HCT116 (cell line): ENCODE results near the gene ZBTB16. TPM values are rescaled to one million over a fixed set of nuclear protein-coding genes. Genes with fewer than 3 reads are reported as not detected.

Experiments used
- ATAC-seq: fragments of 200-7000 bp; cut with Tn5 transposase; 2 replicates; pipeline ENCODE4 v1.9.1; 2020; ENCODE audit warnings: mild to moderate bottlenecking, moderate library complexity
- BruUV-seq: library from RNA; stranded (reverse); fragments of 400-500 nt; replicated peaks from 2 replicates; lab custom pipeline; 2021; lab: Mats Ljungman, UMichigan
- CTCF ChIA-PET: fragments of 300-600 bp; sonication (Branson Sonifier 250); formaldehyde crosslinking; loops from one replicate; lab custom pipeline; 2021; ENCODE audit warnings: antibody characterized with exemption; lab: Charles Lee
- POLR2A ChIA-PET: fragments of 300-600, 350-600 bp; sonication (Branson Sonifier 250); formaldehyde crosslinking; loops from one replicate; lab custom pipeline; 2021; ENCODE audit warnings: antibody characterized with exemption; lab: Charles Lee
- RAD21 ChIA-PET, 2 experiments: fragments of 300-600 bp; sonication (Branson Sonifier 250); formaldehyde crosslinking; loops; one replicate each; lab custom pipeline; 2023; ENCODE audit warnings: low total read pairs in 2 of 2; ENCODE audit not compliant: uncharacterized antibody in 2 of 2, unreplicated experiment in 2 of 2, low non-redundant PET in 1 of 2; lab: Charles Lee
- DNase-seq: peaks from one replicate; pipeline ENCODE4 v3.0.0-alpha.2; 2010; ENCODE audit warnings: low read depth, low spot score
- H2AFZ ChIP-seq: fragments of 200-600 bp; shearing (Covaris generic), sonication (generic); 2 replicates; pipeline ENCODE4 v1.6.1; 2017; ENCODE audit warnings: low read depth, mixed run types, mixed read lengths, antibody characterized with exemption, low read length; ENCODE audit not compliant: poor library complexity, severe bottlenecking
- H3K27ac ChIP-seq: 2 replicates; pipeline ENCODE4 v1.5.1; 2012; ENCODE audit warnings: low read depth, low read length
- H3K27me3 ChIP-seq: fragments of 200-600 bp; sonication (generic); 2 replicates; pipeline ENCODE4 v1.6.1; 2016; ENCODE audit warnings: mixed run types, low read length, mixed read lengths; ENCODE audit not compliant: insufficient read depth
- H3K36me3 ChIP-seq, 2 experiments: fragments of 200-500 bp in 1 of 2; fragments of 200-600 bp in 1 of 2; sonication (Bioruptor generic) in 1 of 2; sonication (generic) in 1 of 2; 2 replicates each; pipeline versions ENCODE4 v1.5.1 to v1.6.1; 2014 to 2016; ENCODE audit warnings: low read length in 2 of 2, inconsistent platforms in 1 of 2, mixed read lengths in 1 of 2, mixed run types in 1 of 2; ENCODE audit not compliant: insufficient read depth in 2 of 2, control insufficient read depth in 1 of 2
- H3K4me1 ChIP-seq, 2 experiments: fragments of 200-600 bp in 1 of 2; sonication (generic) in 1 of 2; 2 replicates each; pipeline versions ENCODE4 v1.5.1 to v1.6.1; 2012 to 2017; ENCODE audit warnings: low read length in 2 of 2, inconsistent platforms in 1 of 2, mild to moderate bottlenecking in 1 of 2, mixed read lengths in 1 of 2, mixed run types in 1 of 2, moderate library complexity in 1 of 2; ENCODE audit not compliant: insufficient read depth in 2 of 2, control insufficient read depth in 1 of 2
- H3K4me2 ChIP-seq: fragments of 200-600 bp; sonication (generic); 2 replicates; pipeline ENCODE4 v1.6.1; 2017; ENCODE audit warnings: mixed run types, low read length, mixed read lengths
- H3K4me3 ChIP-seq, 2 experiments: fragments of 200-600 bp in 1 of 2; sonication (generic) in 1 of 2; replicated peaks in 1 of 2; 2 replicates each; pipeline ENCODE4 v1.5.1; 2011 to 2016; ENCODE audit warnings: low read length in 2 of 2, control low read depth in 1 of 2, low read depth in 1 of 2, mild to moderate bottlenecking in 1 of 2, mixed read lengths in 1 of 2, mixed run types in 1 of 2
- H3K79me2 ChIP-seq: fragments of 200-600 bp; sonication (generic); 2 replicates; pipeline ENCODE4 v1.6.1; 2017; ENCODE audit warnings: mild to moderate bottlenecking, mixed run types, low read length, moderate library complexity, mixed read lengths; ENCODE audit not compliant: insufficient read depth
- H3K9ac ChIP-seq: fragments of 200-600 bp; sonication (generic); 2 replicates; pipeline ENCODE4 v1.6.1; 2016; ENCODE audit warnings: low read length, mixed read lengths
- H3K9me2 ChIP-seq: fragments of 200-600 bp; sonication (generic), shearing (Covaris generic); 2 replicates; pipeline ENCODE4 v1.6.1; 2017; ENCODE audit warnings: mixed run types, mild to moderate bottlenecking, moderate library complexity; ENCODE audit not compliant: insufficient read depth
- H3K9me3 ChIP-seq, 2 experiments: fragments of 200-500 bp in 1 of 2; fragments of 200-600 bp in 1 of 2; sonication (Bioruptor generic) in 1 of 2; sonication (generic) in 1 of 2; 2 replicates each; pipeline ENCODE4 v1.6.1; 2014 to 2017; ENCODE audit warnings: low read length in 2 of 2, mixed read lengths in 2 of 2, inconsistent platforms in 1 of 2, low read depth in 1 of 2, mild to moderate bottlenecking in 1 of 2, mixed run types in 1 of 2, moderate library complexity in 1 of 2; ENCODE audit not compliant: control insufficient read depth in 1 of 2, insufficient read depth in 1 of 2
- H4K20me1 ChIP-seq: fragments of 200-600 bp; sonication (generic), shearing (Covaris generic); 2 replicates; pipeline ENCODE4 v1.6.1; 2017; ENCODE audit warnings: mixed run types, mild to moderate bottlenecking, moderate library complexity; ENCODE audit not compliant: insufficient read depth
- CBX3 ChIP-seq: IDR thresholded peaks from 2 replicates; pipeline ENCODE4 v1.6.1; 2012; ENCODE audit warnings: low read depth
- ELF1 ChIP-seq: IDR thresholded peaks from 2 replicates; pipeline ENCODE4 v1.6.1; 2012; ENCODE audit warnings: low read depth, borderline replicate concordance
- EZH2phosphoT487 ChIP-seq: fragments of 200-600 bp; IDR thresholded peaks from 2 replicates; pipeline ENCODE4 v1.6.1; 2018; ENCODE audit warnings: antibody characterized with exemption, borderline replicate concordance
- JUND ChIP-seq: IDR thresholded peaks from 2 replicates; pipeline ENCODE4 v1.6.1; 2012
- POLR2A ChIP-seq: IDR thresholded peaks from 2 replicates; pipeline ENCODE4 v1.7.0; 2011; ENCODE audit warnings: borderline replicate concordance; ENCODE audit not compliant: insufficient read depth, insufficient read length; ENCODE audit errors: extremely low read depth
- POLR2AphosphoS5 ChIP-seq: IDR thresholded peaks from 2 replicates; pipeline ENCODE4 v1.6.1; 2011; ENCODE audit warnings: mild to moderate bottlenecking, low read depth, low read length, moderate library complexity
- RAD21 ChIP-seq: IDR thresholded peaks from 2 replicates; pipeline ENCODE4 v1.6.1; 2012; ENCODE audit warnings: low read depth, mild to moderate bottlenecking
- SIN3A ChIP-seq: IDR thresholded peaks from 2 replicates; pipeline ENCODE4 v1.6.1; 2012; ENCODE audit warnings: low read depth
- SP1 ChIP-seq: IDR thresholded peaks from 2 replicates; pipeline ENCODE4 v1.6.1; 2012; ENCODE audit warnings: low read depth
- SRF ChIP-seq: IDR thresholded peaks from 2 replicates; pipeline ENCODE4 v1.6.1; 2012; ENCODE audit warnings: low read depth
- TCF7L2 ChIP-seq: IDR thresholded peaks from 2 replicates; pipeline ENCODE4 v1.7.0; 2011; ENCODE audit warnings: borderline replicate concordance, inconsistent platforms; ENCODE audit not compliant: insufficient read depth, insufficient read length; ENCODE audit errors: extremely low read depth
- YY1 ChIP-seq: IDR thresholded peaks from 2 replicates; pipeline ENCODE4 v1.6.1; 2011; ENCODE audit warnings: low read length, low read depth, moderate library complexity, mild to moderate bottlenecking; ENCODE audit not compliant: insufficient replicate concordance; ENCODE audit errors: extremely low read depth
- ZNF274 ChIP-seq: fragments of 200-500 bp; sonication (Bioruptor generic); IDR thresholded peaks from 2 replicates; pipeline ENCODE4 v1.6.1; 2014; ENCODE audit warnings: mild to moderate bottlenecking, low read depth, low read length, inconsistent platforms
- intact Hi-C: fragments of 100-400 bp; cut with micrococcal nuclease; formaldehyde crosslinking; loops from 2 replicates; pipeline ENCODE4 v1.10.0; 2022
- total RNA-seq: library from RNA; stranded (reverse); gene quantifications from one replicate; pipeline ENCODE4 v1.2.1, GENCODE V29; 2021; ENCODE audit not compliant: unreplicated experiment
- TF ChIP-seq, protein P1 (sequence below): IDR thresholded peaks from 2 replicates; pipeline ENCODE4 v1.6.1; 2012
- TF ChIP-seq, protein P2 (sequence below): IDR thresholded peaks from 2 replicates; pipeline ENCODE4 v1.6.1; 2012
- TF ChIP-seq, protein P3 (sequence below): IDR thresholded peaks from 2 replicates; pipeline ENCODE4 v1.6.1; 2011; ENCODE audit warnings: mild to moderate bottlenecking, low read length, moderate library complexity; ENCODE audit not compliant: insufficient replicate concordance; ENCODE audit errors: extremely low read depth

The ZBTB16 gene
- total RNA-seq, 1 experiment from 2014 or later = 0.30 TPM

DNA sequence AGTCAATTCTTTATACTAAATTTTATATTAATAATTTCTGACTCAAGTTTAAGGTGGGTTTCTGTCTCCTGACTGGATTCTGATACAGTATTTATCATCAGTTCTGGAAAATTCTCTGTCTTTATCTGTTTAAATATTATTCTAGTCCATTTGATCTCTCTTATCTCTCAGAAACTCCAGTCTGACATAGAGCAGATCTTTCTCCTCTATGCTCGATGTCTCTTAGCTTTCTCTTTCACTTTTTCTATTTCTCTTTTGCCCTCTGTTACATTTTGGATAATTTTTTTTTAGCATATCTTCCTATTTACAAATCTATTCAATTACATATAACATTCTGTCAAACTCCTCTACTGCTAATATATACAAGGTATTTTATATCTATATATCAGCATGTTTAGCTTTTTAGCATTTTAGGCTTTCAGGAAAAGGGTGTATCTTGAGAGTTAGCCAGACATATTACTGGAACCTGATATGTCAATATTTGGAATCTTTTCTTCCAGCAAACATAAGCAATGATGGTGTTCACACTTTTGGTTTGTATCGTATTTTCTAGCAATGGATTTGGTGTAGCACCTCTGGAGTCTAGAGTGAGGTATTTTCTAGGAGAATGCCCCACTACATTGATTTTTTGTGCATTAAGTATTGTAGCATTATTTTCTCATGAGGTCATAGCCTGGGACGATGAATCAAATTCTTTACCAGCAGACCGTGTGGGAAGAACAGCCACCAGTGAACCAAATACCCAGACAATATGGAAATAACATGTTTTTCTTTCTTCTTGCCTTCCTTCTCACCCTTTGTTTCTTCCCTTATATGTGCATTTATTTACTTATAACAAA lies 232.6 kb downstream of the ZBTB16 start:
- RAD21 ChIA-PET = no interaction called here
- Histone ChIP-seq H3K36me3 (no peaks in the 10 kb centered on the region), H2AFZ (no peak overlapping the region), H3K9ac (no peak overlapping the region), H3K9me3 (no peaks in the 10 kb centered on the region), H3K4me1 (no peaks in the 10 kb centered on the region), H3K27ac (no peak overlapping the region), H3K79me2 (no peaks in the 10 kb centered on the region), H3K27me3 (peaks cover 17% of the 10 kb centered on the region; the same call in 1 of the 2 replicates), H4K20me1 (no peaks in the 10 kb centered on the region), H3K4me3 (no peak overlapping the region), H3K4me2 (no peak overlapping the region), H3K9me2 (no peaks in the 10 kb centered on the region)
- intact Hi-C loops = no loop called here
- POLR2A ChIA-PET = no interaction called here
- DNase-seq (no peak), ATAC-seq (no peak)
- TF ChIP-seq, protein P1, sequence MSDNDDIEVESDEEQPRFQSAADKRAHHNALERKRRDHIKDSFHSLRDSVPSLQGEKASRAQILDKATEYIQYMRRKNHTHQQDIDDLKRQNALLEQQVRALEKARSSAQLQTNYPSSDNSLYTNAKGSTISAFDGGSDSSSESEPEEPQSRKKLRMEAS = no peak
- TF ChIP-seq, protein P2, sequence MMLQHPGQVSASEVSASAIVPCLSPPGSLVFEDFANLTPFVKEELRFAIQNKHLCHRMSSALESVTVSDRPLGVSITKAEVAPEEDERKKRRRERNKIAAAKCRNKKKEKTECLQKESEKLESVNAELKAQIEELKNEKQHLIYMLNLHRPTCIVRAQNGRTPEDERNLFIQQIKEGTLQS = no peak
- TF ChIP-seq RAD21 = no peak
- no peak for TF ChIP-seq POLR2AphosphoS5
- no peak for TF ChIP-seq YY1
- CTCF ChIA-PET = no interaction called here
- BruUV-seq = no TSS peak

DNA sequence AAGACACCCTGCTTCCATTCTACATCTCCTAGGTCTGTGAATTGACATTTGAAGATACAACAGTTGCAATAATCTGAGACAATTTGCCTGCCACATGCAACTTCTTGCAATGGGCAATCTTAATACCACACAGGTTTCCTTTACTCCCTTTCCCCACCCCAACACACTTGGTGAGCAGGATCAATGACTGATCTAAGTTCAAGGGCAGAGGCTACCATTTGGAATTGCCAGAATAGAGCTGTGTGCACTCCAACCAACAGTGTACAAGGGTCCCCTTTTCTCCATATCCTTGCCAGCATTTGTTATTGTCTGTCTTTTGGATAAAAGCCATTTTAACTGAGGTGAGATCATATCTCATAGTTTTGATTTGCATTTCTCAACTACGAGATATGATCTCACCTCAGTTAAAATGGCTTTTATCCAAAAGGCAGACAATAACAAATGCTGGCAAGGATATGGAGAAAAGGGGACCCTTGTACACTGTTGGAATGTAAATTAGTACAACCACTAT lies 233.7 kb downstream of the ZBTB16 start:
- Histone ChIP-seq H2AFZ (no peak overlapping the region), H3K9ac (no peak overlapping the region)
- TF ChIP-seq SIN3A = no peak
- no peak for TF ChIP-seq ZNF274
- TF ChIP-seq ELF1 = no peak
- TF ChIP-seq, protein P1 = no peak
- TF ChIP-seq, protein P3, sequence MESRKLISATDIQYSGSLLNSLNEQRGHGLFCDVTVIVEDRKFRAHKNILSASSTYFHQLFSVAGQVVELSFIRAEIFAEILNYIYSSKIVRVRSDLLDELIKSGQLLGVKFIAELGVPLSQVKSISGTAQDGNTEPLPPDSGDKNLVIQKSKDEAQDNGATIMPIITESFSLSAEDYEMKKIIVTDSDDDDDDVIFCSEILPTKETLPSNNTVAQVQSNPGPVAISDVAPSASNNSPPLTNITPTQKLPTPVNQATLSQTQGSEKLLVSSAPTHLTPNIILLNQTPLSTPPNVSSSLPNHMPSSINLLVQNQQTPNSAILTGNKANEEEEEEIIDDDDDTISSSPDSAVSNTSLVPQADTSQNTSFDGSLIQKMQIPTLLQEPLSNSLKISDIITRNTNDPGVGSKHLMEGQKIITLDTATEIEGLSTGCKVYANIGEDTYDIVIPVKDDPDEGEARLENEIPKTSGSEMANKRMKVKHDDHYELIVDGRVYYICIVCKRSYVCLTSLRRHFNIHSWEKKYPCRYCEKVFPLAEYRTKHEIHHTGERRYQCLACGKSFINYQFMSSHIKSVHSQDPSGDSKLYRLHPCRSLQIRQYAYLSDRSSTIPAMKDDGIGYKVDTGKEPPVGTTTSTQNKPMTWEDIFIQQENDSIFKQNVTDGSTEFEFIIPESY = no peak
- no peak for TF ChIP-seq CBX3
- TF ChIP-seq EZH2phosphoT487 = no peak
- no peak for TF ChIP-seq SRF
- no peak for TF ChIP-seq POLR2A
- TF ChIP-seq TCF7L2 = no peak
- TF ChIP-seq POLR2AphosphoS5 = no peak
- TF ChIP-seq SP1 = no peak
- no peak for TF ChIP-seq JUND
- no peak for TF ChIP-seq RAD21
- TF ChIP-seq, protein P2 = no peak

More for the DNA sequence above, 233.7 kb downstream of the ZBTB16 start:
- DNase-seq (no peak), ATAC-seq (no peak)
- no TSS peak for BruUV-seq
- H3K9me2 ChIP-seq = no peaks in the 10 kb centered on the region
- POLR2A ChIA-PET = no interaction called here
- CTCF ChIA-PET = interaction anchor here (1.3 kb wide), 1 partner anchor 12 kb away, joined by 4 read pairs; no protein-coding TSS in a partner anchor
- intact Hi-C loops = no loop called here
- no peak overlapping the region for H3K4me3 ChIP-seq
- no peak overlapping the region for H3K27ac ChIP-seq
- H4K20me1 ChIP-seq = no peaks in the 10 kb centered on the region
- H3K4me2 ChIP-seq = no peak overlapping the region
- peaks cover 17% of the 10 kb centered on the region; the same call in 1 of the 2 replicates for H3K27me3 ChIP-seq
- H3K9me3 ChIP-seq = no peaks in the 10 kb centered on the region
- RAD21 ChIA-PET = no interaction called here
- H3K36me3 ChIP-seq = no peaks in the 10 kb centered on the region
- H3K79me2 ChIP-seq = no peaks in the 10 kb centered on the region
- H3K4me1 ChIP-seq = no peaks in the 10 kb centered on the region
